ENCODE measurements around the gene CHEK2.

DNA sequence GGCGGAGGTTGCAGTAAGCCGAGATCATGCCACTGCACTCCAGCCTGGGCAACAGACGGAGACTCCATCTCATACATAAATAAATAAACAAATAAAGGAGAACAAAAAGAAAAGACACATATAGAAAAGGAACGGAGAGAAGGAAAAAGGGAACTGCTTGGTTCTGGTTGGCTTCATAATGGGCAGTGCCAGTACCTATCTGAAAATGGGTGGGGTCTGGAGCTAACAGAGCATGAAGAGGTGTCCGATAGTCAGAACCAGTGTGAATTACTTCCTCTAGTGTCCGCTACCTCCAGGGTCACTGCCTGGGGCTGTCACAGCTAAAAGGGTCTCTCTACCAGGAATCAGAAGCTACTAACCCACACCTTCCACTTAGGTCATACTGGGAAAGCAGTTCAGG, 34.8 kb downstream of the CHEK2 start:
- no peak for TF ChIP-seq CTCF (IDR thresholded peaks at IDR 0.05; ENCODE audit: low read depth, low read length)
- TF ChIP-seq, protein P1, sequence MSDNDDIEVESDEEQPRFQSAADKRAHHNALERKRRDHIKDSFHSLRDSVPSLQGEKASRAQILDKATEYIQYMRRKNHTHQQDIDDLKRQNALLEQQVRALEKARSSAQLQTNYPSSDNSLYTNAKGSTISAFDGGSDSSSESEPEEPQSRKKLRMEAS (IDR thresholded peaks at IDR 0.05; ENCODE audit: low read depth, low read length) = no peak

All from NB4 (cell line).